ENCODE measurements around the gene RELB.
"Not testable (repeated sequence)": the region's sequence is repeated elsewhere in the genome, so short reads cannot be mapped to it uniquely, and the experiment has no call there.

The RELB gene, protein sequence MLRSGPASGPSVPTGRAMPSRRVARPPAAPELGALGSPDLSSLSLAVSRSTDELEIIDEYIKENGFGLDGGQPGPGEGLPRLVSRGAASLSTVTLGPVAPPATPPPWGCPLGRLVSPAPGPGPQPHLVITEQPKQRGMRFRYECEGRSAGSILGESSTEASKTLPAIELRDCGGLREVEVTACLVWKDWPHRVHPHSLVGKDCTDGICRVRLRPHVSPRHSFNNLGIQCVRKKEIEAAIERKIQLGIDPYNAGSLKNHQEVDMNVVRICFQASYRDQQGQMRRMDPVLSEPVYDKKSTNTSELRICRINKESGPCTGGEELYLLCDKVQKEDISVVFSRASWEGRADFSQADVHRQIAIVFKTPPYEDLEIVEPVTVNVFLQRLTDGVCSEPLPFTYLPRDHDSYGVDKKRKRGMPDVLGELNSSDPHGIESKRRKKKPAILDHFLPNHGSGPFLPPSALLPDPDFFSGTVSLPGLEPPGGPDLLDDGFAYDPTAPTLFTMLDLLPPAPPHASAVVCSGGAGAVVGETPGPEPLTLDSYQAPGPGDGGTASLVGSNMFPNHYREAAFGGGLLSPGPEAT

DNA sequence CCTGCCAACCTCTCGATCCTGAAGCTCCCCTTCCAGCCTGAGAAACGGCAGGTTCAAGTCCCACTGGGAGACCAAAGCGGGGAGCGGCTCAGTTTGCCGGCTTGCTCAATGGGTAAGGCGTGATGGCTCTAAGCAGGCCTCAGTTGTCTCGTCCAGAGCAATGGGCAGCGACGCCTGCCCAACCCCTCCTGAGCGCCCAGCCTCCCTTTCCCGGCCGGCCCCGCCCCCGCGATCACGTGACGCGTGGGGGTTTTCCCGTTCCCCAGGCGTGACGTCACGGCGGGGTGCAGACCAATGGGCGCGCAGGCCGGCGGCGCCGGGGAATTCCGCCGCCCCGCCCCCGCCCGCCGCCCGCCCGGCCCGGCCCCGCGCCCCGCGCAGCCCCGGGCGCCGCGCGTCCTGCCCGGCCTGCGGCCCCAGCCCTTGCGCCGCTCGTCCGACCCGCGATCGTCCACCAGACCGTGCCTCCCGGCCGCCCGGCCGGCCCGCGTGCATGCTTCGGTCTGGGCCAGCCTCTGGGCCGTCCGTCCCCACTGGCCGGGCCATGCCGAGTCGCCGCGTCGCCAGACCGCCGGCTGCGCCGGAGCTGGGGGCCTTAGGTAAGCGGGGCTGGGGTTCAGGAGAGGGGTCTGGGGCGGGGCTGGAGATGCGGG, at the start of gene RELB:
TSS of gene RELB (plus strand) at position 378 of the 653 bp plus-strand sequence. CDS start at position 494, 116 bp downstream.
- DNase-seq (ENCODE audit: low read depth in 2 of 3, low spot score in 1 of 3) = peak; percentile 92 to 97 (median 93)

DNA sequence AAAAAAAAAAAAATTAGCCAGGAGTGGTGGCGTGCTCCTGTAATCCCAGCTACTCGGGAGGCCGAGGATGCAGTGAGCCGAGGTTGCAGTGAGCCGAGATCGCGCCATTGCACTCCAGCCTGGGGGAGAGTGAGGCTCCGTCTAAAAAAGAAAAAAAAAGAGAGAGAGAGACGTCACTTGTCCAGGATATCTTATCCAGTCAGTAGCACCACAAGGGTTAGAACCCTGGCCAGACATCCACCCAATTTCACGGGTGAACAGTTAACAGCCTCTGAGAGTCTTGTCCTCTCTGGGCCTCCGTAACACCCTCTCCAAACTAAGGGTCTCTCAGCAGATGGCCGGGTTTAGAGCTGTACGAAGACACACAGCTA, 47.0 kb upstream of the RELB start:
- no peak for DNase-seq (ENCODE audit: low read depth in 2 of 3, low spot score in 1 of 3)

DNA sequence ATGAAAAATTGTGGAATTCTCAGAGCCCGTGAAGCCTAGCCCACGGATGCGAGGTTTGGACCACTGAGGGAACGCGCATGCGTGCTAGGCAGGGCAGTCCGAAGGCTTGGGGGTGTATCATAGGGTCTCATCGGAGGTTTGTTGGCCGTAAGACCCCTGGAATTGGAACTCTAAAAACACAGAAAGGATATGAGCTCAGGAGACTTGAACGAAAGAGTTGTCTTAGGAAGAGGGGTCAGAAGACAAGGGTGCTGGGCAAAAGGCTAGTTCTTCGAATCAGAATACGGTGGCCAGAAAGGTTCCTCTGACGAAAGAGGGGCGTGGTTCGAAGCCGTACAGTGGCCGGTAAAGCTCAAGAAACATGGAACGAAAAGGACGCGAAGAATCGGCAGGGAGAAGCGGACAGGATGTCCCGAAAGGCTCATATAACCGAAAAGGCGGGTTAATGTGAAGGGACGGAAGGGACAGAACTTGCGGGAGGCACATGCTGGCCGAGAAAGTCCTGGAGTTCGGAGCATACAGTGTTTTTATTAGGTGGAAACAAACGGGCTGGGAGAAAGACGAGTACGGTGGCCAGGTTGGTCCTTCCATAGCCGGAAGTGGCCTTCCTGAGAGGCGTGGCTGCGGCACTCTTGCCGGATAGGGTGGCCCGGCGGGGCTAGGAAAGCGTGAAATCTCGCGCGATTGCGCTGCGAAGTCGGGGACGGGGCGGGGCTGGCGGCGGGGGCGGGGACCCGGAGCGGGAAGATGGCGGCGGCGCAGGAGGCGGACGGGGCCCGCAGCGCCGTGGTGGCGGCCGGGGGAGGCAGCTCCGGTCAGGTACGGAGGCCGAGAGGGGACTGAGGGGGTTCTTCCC, 46.4 kb upstream of the RELB start, which contains the start of gene CLPTM1:
TSS of gene CLPTM1 (plus strand) at position 732 of the 856 bp plus-strand sequence. CDS start at position 748, 16 bp downstream.
- DNase-seq (ENCODE audit: low read depth in 2 of 3, low spot score in 1 of 3) = peak; percentile 94 to 96 (median 96)

DNA sequence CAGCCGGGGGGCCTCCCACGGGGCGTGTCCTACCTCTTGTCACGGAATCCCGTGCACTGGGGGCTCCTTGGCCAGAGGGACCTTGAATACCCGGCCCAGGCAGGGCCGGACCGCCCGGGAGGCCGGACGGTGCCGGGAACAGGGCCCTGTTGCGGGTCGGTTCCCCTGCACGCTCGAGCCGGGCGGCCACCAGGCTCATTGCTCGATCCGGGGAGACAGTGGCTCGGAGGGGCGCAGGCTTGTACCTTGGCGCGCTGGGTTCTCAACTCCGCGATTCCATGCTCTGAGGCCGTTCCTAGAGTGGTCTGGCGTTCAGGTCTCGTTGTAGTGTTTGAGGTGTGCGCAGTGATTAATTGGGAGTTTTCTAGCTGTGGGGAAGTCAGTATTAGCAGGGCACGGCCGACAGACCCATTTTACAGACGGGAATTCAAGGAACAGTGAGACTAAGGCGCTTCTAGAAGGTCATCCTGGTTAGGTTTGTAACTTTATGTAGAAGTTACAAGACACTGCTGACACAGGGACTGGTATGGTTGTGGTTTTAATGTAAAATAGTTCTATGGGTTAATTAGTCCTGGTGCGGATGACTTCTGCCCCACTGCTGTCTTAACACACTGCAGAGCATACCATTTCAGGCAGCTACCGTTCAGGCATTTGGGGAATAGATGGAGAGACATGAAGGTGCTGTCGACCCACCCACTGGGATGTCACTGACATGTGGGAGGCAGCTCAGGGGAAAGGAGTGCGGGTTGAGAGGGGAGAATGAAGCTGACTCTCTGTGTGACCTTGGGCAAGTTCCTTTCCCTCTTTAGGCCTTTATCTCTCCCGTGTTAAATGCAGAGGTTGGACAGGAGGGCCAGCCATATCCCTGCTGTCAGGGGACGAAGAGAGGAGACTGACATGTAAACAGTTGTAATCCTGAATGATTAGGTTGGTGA, 45.5 kb upstream of the RELB start:
- no peak for DNase-seq (ENCODE audit: low read depth in 2 of 3, low spot score in 1 of 3)

DNA sequence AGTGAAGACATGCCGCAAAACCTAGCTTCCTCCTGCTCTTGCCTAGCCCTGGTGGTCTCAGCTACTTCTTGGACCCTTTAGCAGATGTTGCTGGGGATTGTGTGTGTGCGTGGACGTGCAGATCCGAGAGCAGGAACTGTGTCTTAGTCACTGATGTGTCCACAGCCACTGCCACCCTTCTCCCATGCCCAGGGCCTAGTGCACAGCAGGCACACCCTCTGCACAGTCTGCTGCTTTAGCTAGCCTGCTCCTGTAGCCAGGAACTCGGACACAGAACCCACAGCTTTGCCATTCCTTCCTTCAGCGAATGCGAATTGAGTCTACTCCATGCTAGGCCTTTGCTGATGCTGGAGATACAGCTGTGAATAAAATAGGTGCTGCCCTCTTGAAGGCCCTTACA, 43.7 kb upstream of the RELB start:
- no peak for DNase-seq (ENCODE audit: low read depth in 2 of 3, low spot score in 1 of 3)

DNA sequence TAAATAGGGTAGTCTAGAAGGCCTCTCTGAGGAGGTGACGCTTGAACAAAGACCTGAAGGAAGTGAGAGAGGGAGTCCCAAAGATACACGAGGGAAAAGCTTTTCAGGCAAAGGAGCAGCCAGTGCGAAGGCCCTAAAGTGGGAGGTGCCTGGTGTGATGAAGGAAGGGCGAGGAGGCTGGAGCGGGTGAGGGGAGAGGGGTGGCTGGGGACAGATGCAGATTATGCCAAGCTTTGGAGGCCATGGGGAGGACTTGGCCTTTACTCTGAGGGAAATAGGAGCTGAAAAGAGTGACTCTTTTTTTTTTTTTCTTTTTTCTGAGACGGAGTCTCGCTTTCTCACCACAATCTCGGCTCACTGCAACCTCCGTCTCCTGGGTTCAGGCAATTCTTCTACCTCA, 43.2 kb upstream of the RELB start:
- no peak for DNase-seq (ENCODE audit: low read depth in 2 of 3, low spot score in 1 of 3)

DNA sequence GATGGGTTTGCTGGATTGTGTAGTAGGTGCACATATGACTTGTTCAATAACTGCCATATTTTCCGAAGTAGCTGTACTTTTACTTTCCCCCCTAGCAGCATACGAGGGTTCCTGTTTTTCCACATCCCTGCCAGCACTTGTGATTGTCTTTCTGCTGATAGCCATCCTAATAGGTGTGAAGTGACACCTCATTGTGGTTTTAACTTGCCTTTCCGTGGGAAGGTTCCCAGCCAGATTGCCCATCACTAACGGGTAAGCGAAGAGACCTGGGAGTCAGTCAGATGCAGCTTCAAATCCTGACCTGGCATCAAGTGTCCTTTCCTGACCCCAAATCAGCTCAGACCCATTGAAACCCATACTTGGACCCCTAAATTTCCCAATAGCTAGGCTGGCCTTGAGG, 41.6 kb upstream of the RELB start:
- DNase-seq (ENCODE audit: low read depth in 2 of 3, low spot score in 1 of 3) = no peak

DNA sequence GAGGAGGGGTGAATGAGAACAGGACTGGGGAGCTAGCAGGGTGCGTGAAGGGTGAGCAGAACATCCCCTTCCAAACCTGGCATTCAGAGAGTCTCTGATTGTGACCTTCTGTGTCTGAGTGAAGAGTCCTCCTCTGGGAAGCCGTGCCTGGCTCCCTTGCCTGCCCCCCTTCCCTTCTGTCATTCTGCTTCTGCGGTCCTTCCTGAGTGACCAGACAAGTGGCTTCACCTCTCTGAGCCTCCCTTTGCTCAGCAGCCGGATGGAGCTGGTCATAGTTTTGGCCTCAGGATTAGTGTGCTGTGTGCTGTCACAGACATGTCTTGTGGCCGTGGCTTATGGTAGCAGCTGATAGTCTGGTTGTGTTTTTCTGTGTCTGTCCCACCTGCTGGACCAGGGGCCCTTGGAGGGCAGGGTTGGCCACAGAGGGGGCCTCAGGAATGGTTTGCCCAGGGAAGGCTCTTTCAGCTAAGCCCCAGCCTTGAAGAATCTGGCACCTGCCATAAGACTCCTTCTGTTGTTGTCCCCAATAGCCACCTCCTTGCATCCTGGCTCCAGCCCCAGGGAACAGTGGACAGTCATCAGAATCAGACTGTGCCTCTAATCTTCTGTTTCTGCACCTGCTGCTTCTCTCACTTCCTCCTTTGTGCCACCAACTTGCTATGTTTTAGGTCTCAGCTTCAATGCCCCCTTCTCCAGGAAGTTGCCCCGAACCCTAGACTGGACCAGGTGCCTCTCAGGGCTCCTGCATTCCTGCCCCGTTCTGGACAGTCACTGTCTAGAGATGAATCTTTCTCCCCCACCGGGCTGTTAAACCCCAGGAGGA, 40.1 kb upstream of the RELB start:
- no peak for DNase-seq (ENCODE audit: low read depth in 2 of 3, low spot score in 1 of 3)

DNA sequence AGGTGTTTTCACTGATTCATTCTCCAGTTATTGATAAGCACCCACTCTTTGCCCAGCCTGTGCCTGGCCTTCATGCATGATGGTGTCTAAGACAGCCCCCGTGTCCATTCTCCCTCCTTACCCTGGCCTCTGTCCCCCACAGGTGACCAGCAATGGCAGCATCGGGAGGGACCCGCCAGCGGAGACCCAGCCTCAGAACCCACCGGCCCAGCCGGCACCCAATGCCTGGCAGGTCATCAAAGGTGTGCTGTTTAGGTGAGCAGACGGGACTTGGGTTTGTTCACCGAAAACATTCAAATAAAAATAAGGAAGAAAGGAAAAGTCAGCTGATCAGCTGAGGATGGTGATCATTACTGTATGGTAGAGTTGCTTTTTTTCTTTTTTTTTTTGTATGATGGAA, 39.4 kb upstream of the RELB start:
- DNase-seq (ENCODE audit: low read depth in 2 of 3, low spot score in 1 of 3) = no peak

DNA sequence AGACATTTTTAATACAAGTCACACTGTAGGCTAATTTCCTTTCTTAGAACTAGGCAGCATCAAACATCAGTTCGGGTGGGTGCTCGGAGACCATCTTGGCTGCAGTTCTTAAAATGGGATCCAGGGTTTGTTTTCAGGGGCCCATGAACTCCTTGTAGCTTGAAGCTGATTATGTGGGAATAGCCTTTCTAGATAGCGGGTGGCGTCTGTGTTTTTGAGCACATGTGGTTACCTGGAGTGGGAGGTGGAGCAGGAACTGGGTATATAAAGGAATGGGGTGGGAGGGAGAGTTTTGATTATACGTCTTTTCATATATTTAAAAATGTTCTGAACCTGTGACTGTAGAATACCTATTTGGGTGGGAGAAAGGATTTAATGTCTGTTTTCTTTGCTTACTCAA, 33.1 kb upstream of the RELB start:
- DNase-seq (ENCODE audit: low read depth in 2 of 3, low spot score in 1 of 3) = no peak

DNA sequence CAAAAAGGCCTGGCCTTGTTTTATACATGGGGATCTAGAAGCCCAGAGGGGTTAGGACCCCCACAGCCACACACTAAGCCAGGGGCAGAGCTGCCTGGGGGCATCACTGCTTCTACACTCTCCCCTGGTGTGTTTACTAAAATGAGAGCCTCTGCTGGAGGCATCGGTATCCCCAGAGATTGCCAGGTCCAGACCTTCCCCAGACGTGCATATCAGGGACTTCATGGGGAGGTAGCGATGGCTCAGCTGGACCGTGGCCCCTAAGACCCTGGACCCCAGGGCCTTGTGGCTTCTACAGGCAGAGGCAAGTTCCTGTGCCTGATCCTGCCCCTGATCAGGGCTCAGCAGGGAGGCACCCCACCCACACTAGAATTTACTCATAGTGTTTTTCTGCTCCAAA, 32.6 kb upstream of the RELB start:
- no peak for DNase-seq (ENCODE audit: low read depth in 2 of 3, low spot score in 1 of 3)

DNA sequence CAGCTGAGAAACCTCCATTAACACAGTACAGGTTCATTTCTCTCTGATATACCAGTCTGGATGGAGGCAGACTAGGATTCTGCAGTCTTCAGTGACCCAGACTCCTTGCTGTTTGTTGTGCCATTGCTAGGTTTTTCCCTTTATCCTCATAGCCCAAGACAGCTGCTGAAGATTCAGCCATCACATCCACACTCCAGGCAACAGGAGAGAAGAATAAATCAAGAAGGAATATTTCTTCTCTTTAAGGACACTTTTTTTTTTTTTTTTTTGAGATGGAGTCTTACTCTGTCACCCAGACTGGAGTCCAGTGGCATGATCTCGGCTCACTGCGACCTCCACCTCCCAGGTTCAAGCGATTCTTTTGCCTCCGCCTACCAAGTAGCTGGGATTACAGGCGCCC, 31.8 kb upstream of the RELB start:
- DNase-seq (ENCODE audit: low read depth in 2 of 3, low spot score in 1 of 3) = no peak

DNA sequence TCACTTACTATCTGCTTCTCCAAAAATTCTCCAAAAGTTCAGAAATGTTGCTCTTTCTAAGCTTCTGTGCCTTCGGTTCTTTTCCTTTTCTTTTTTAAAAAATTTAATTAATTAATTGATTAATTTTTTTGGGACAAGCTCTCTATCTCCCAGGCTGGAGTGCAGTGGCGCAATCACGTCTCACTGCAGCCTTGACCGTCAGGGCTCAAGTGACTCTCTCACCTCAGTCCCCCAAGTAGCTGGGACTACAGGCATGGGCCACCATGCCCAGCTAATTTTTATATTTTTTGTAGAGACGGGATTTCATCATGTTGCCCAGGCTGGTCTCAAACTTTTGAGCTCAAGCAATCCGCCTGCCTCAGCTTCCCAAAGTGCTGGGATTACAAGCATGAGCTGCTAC, 29.8 kb upstream of the RELB start:
- not testable (repeated sequence) for DNase-seq (ENCODE audit: low read depth in 2 of 3, low spot score in 1 of 3)

DNA sequence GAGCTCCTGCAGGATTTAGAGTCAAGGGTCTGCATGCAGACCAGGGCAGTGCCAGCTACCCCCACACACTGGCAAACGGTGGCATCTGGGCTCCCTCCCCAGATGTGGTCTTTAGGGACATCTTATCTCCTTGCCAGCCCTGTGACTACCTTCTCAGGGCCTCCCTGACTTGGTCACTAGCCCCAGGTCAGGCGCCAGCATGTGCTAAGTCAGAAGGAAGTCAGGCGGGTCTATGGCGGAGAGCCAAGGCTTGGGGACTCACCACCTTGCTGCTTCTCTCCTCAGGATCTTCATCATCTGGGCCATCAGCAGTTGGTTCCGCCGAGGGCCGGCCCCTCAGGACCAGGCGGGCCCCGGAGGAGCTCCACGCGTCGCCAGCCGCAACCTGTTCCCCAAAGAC, 28.5 kb upstream of the RELB start:
- DNase-seq (ENCODE audit: low read depth in 2 of 3, low spot score in 1 of 3) = no peak

DNA sequence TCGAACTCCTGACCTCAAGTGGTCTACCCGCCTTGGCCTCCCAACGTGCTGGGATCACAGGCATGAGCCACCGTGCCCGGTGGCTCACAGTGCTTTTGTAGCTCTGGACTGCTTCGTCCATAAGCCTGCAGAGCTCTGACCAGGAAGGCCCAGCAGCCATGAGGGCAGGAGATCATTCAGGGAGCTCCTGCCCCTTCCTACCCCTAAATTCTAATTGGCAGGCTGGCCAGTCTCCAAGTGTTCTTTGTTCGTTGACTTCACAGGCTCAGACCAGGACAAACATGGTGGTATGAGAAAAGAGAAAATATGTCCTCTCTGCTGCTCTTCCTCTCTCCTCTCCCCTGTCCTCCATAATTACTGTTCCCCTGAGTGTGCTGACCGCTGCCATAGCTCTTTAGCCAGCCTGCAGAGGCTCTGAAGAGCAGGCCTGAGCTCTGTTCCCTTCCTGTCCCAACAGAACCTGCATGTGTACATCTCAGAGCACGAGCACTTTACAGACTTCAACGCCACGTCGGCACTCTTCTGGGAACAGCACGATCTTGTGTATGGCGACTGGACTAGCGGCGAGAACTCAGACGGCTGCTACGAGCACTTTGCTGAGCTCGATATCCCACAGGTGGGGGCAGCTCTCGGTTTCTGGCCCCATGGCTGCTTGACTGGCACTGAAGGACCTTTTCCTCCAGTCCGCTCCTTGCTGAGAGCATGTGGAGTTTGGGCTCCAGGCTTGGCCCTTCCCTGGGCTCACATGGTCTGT, 27.1 kb upstream of the RELB start:
- no peak for DNase-seq (ENCODE audit: low read depth in 2 of 3, low spot score in 1 of 3)

DNA sequence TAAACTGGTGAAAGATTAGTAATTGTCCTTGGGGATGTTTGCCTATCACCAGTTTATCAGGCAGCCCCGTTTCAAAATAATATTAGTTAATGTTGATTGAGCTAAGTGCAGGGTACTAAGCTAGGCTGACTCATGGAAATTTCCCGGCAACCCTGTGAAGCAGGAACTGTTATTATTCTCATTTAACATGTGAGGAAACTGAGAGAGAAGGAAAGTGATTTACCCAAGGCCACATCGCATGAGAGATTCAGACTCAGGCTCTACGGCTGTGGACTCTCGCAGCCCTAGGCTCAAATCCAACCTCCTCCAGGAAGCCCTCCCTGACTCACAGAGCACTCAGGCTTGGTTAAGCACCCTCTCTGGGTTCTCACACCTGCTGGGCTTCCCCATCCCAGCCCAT, 26.4 kb upstream of the RELB start:
- no peak for DNase-seq (ENCODE audit: low read depth in 2 of 3, low spot score in 1 of 3)

DNA sequence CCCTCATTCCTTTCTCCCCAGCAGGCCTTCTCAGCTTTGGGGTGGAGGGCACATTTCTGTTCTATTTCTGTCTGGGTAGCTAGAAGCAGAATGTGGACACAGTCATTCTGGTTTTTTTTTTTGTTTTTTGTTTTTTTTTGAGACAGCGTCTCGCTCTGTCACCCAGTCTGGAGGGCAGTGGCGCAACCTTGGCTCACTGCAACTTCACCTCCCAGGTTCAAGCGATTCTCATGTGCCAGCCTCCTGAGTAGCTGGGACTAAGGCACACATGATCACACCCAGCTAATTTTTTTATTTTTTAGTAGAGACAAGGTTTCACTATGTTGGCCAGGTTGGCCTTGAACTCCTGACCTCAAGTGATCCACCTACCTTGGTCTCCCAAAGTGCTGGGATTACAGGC, 25.8 kb upstream of the RELB start:
- no peak for DNase-seq (ENCODE audit: low read depth in 2 of 3, low spot score in 1 of 3)

DNA sequence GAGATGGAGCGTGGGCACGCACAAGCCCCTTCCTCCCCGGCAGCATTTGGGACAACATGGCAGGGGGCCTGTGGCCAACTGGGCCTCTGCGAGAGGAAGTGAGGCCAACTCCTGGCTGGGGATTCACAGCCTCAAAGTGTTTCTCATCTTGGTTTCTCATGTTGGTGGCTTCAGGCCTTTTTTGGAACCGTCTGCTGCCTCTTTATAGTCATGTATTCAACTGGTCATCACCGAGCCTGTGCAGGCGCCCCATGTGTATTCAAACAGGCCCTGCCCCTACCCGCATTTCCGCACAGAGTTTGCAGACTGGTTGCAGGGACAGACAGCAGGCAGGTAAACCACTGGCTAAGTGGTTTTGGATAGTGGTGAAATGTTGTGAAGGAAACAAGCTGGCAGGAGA, 17.3 kb upstream of the RELB start:
- no peak for DNase-seq (ENCODE audit: low read depth in 2 of 3, low spot score in 1 of 3)

DNA sequence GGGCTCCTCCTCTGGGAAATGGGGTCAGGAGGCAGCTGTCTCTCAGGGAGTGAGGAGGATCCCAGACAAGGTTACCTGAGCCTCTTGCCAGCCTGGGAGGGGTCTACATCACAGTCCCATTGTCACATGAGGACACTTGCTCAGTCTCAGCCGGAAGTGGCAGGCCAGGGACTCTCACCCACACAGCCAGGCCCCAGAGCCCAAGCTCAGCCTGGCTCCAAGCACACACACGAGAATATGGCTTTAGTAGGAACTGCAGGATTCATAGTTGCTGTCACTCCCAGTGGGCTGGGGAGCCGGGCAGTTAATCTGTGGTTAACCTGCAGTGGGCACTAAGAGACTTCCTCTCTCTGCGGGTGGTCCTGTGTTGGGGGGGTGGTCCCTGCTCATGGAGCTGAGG, 15.8 kb upstream of the RELB start:
- DNase-seq (ENCODE audit: low read depth in 2 of 3, low spot score in 1 of 3) = no peak

All from stimulated activated CD4-positive, alpha-beta T cell treated with anti-CD3 and anti-CD28 coated beads, Interleukin-12 subunit alpha, Interleukin-12 subunit beta, amount 100 ng/mL, for 48 hours (primary cell).